ENCODE results near the gene KLHDC3.

DNA sequence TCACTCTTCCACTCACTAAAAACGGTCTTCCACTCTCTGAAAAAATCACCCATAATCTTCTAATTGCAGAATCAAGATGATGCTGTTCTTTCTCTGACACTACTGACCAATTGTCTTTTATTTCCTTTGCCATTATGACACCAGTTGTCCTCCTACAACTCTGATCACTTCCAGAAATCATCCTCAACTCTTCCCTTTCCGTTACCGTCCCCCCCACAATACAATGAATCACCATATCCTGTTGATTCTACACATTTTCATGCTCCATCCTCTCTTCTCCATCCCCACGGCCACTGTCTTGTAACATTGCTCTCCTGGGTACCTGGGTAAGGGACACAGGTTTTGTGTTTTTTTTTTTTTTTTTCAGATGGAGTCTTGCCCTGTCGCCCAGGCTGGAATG is 32.2 kb upstream of the KLHDC3 start:
- TF ChIP-seq POLR2A (IDR thresholded peaks at IDR 0.05), result no peak
- TF ChIP-seq, protein P1, sequence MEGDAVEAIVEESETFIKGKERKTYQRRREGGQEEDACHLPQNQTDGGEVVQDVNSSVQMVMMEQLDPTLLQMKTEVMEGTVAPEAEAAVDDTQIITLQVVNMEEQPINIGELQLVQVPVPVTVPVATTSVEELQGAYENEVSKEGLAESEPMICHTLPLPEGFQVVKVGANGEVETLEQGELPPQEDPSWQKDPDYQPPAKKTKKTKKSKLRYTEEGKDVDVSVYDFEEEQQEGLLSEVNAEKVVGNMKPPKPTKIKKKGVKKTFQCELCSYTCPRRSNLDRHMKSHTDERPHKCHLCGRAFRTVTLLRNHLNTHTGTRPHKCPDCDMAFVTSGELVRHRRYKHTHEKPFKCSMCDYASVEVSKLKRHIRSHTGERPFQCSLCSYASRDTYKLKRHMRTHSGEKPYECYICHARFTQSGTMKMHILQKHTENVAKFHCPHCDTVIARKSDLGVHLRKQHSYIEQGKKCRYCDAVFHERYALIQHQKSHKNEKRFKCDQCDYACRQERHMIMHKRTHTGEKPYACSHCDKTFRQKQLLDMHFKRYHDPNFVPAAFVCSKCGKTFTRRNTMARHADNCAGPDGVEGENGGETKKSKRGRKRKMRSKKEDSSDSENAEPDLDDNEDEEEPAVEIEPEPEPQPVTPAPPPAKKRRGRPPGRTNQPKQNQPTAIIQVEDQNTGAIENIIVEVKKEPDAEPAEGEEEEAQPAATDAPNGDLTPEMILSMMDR (IDR thresholded peaks at IDR 0.05), result no peak

Data from suprapubic skin (tissue), 3 donors.